OCI-LY7 (cell line): Measurements from ENCODE around the gene CORO2A. TPM values are rescaled to one million over a fixed set of nuclear protein-coding genes. Genes with fewer than 3 reads are reported as not detected.
"Not testable (repeated sequence)": the region's sequence is repeated elsewhere in the genome, so short reads cannot be mapped to it uniquely, and the experiment has no call there.

ENCODE experiments used
- BruUV-seq: library from RNA; stranded (reverse); fragments of 400-500 nt; replicated peaks from 2 replicates; lab custom pipeline; 2021; lab: Mats Ljungman, UMichigan
- CTCF ChIA-PET: fragments of 300-600 bp; sonication (Branson Sonifier 250); formaldehyde crosslinking; loops from one replicate; lab custom pipeline; 2022; ENCODE audit warnings: antibody characterized with exemption; ENCODE audit not compliant: unreplicated experiment; lab: Charles Lee
- POLR2A ChIA-PET: fragments of 300-600 bp; sonication (Branson Sonifier 250); formaldehyde crosslinking; loops from one replicate; lab custom pipeline; 2022; ENCODE audit warnings: antibody characterized with exemption; lab: Charles Lee
- DNase-seq: peaks from one replicate; pipeline ENCODE4 v3.0.0-alpha.2; 2015; ENCODE audit warnings: low spot score
- H2AFZ ChIP-seq: fragments of 200-600 bp; sonication (generic), shearing (Covaris generic); 2 replicates; pipeline ENCODE4 v1.6.1; 2014; ENCODE audit warnings: mild to moderate bottlenecking, antibody characterized with exemption, low read length, moderate library complexity
- H3K27ac ChIP-seq: fragments of 200-600 bp; sonication (generic); 2 replicates; pipeline ENCODE4 v1.5.1; 2014; ENCODE audit warnings: mixed run types, low read depth, mild to moderate bottlenecking, moderate library complexity, low read length, inconsistent platforms; ENCODE audit not compliant: poor library complexity, severe bottlenecking
- H3K36me3 ChIP-seq: fragments of 200-600 bp; sonication (generic); 2 replicates; pipeline ENCODE4 v1.6.1; 2014; ENCODE audit warnings: mild to moderate bottlenecking, antibody characterized with exemption, low read length, moderate library complexity, mixed read lengths; ENCODE audit not compliant: insufficient read depth
- H3K4me1 ChIP-seq: fragments of 200-600 bp; sonication (generic); 2 replicates; pipeline ENCODE4 v1.5.1; 2014; ENCODE audit warnings: mild to moderate bottlenecking, low read length; ENCODE audit not compliant: insufficient read depth, poor library complexity, severe bottlenecking
- H3K4me2 ChIP-seq: fragments of 200-600 bp; sonication (generic); 2 replicates; pipeline ENCODE4 v1.6.1; 2014; ENCODE audit warnings: mild to moderate bottlenecking, low read length
- H3K4me3 ChIP-seq: fragments of 200-600 bp; sonication (generic); 2 replicates; pipeline ENCODE4 v1.5.1; 2014; ENCODE audit warnings: mild to moderate bottlenecking, low read depth, low read length; ENCODE audit not compliant: poor library complexity, severe bottlenecking
- H3K79me2 ChIP-seq: fragments of 200-600 bp; sonication (generic); 2 replicates; pipeline ENCODE4 v1.6.1; 2016; ENCODE audit warnings: low read depth, mild to moderate bottlenecking, low read length, moderate library complexity, mixed read lengths; ENCODE audit not compliant: insufficient read depth
- H3K9me2 ChIP-seq: fragments of 200-600 bp; sonication (generic); 2 replicates; pipeline ENCODE4 v1.6.1; 2016; ENCODE audit warnings: mild to moderate bottlenecking, low read length, mixed read lengths; ENCODE audit not compliant: insufficient read depth
- H3K9me3 ChIP-seq: fragments of 200-600 bp; sonication (generic); 2 replicates; pipeline ENCODE4 v1.6.1; 2014; ENCODE audit warnings: mild to moderate bottlenecking, mixed run types, low read length, mixed read lengths
- H4K20me1 ChIP-seq: fragments of 200-600 bp; sonication (generic); 2 replicates; pipeline ENCODE4 v1.6.1; 2014; ENCODE audit warnings: mild to moderate bottlenecking, antibody characterized with exemption, low read length, moderate library complexity, mixed read lengths; ENCODE audit not compliant: insufficient read depth
- EZH2phosphoT487 ChIP-seq: fragments of 200-600 bp; sonication (generic); IDR thresholded peaks from 2 replicates; pipeline ENCODE4 v1.6.1; 2018; ENCODE audit warnings: low read depth, borderline replicate concordance, mild to moderate bottlenecking, mixed run types, antibody characterized with exemption, low read length, moderate library complexity, mixed read lengths
- intact Hi-C: fragments of 100-400 bp; cut with micrococcal nuclease; formaldehyde crosslinking; loops from one replicate; pipeline ENCODE4 v1.10.0; 2022; ENCODE audit not compliant: unreplicated experiment
- total RNA-seq, 2 experiments: library from RNA; depleted of rRNA in 1 of 2; stranded (reverse); fragments of >200 nt in 1 of 2; shearing (Covaris generic) in 1 of 2; gene quantifications; 2 replicates each; pipeline ENCODE4 v1.2.3, GENCODE V29; 2014 to 2022
- TF ChIP-seq, protein P1 (sequence below): fragments of 200-600 bp; sonication (generic); conservative IDR thresholded peaks from 2 replicates; pipeline ENCODE4 v1.5.1; 2014; ENCODE audit warnings: mild to moderate bottlenecking, antibody characterized with exemption, low read length, moderate library complexity, mixed read lengths

The CORO2A gene
- total RNA-seq, 2 experiments from 2014 or later, result 1.8 to 3.9 TPM

DNA sequence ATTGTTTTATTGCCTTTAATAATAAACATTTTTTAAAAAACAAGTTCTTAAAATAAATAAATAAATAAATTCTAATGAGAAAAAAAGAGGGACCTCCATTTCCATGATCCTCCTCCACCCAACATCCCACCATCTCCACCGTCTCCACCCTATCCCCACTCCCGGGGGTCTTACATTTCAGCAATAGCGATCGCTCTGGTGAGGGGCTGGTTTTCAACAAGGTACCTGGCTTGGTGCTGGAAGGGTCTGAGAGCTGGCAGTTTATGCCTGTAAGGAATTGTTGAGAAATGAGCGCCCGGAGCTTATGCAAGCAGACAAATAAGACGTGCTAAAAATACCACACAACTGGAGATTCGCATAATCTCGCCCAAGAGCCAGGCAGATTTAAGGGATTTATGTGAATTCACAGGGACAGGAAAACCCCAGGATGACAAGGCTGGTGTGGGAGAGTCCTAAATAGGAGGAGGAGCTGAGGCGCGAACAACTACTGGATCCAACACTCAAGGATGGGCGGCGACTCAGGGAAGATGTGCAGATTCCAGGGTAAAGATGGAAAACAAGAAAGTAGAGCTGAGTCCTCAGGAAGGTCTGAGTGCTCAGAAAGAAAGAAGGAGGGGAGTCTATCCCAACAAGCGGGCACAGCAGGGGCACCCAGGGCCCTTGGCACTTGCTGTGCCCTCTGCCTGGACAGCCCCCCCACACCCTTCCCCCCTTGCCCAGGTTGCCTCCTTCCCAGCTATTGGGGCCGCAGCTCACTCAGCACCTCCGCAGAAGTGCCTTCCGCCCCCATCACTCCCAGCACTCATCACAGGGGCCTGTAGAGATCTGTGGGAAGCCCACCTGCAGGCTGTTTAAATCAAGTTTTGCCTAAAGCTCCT lies 100.5 kb downstream of the CORO2A start:
- Histone ChIP-seq H3K27ac (no peak overlapping the region), H3K4me1 (peaks cover under 1% of the 10 kb centered on the region), H3K36me3 (peaks cover 13% of the 10 kb centered on the region; the same call in 1 of the 2 replicates), H3K4me3 (no peak overlapping the region), H3K4me2 (no peak overlapping the region), H3K79me2 (no peaks in the 10 kb centered on the region), H3K9me2 (no peaks in the 10 kb centered on the region), H2AFZ (no peak overlapping the region), H3K9me3 (no peaks in the 10 kb centered on the region), H4K20me1 (no peaks in the 10 kb centered on the region)
- no TSS peak for BruUV-seq
- TF ChIP-seq, protein P1, sequence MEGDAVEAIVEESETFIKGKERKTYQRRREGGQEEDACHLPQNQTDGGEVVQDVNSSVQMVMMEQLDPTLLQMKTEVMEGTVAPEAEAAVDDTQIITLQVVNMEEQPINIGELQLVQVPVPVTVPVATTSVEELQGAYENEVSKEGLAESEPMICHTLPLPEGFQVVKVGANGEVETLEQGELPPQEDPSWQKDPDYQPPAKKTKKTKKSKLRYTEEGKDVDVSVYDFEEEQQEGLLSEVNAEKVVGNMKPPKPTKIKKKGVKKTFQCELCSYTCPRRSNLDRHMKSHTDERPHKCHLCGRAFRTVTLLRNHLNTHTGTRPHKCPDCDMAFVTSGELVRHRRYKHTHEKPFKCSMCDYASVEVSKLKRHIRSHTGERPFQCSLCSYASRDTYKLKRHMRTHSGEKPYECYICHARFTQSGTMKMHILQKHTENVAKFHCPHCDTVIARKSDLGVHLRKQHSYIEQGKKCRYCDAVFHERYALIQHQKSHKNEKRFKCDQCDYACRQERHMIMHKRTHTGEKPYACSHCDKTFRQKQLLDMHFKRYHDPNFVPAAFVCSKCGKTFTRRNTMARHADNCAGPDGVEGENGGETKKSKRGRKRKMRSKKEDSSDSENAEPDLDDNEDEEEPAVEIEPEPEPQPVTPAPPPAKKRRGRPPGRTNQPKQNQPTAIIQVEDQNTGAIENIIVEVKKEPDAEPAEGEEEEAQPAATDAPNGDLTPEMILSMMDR, result no peak
- no peak for TF ChIP-seq EZH2phosphoT487
- no peak for DNase-seq
- POLR2A ChIA-PET, result interaction anchor here (0.7 kb wide), 1 partner anchor 165 kb away, joined by 3 read pairs; no protein-coding TSS in a partner anchor
- intact Hi-C loops, result no loop called here
- CTCF ChIA-PET, result no interaction called here

DNA sequence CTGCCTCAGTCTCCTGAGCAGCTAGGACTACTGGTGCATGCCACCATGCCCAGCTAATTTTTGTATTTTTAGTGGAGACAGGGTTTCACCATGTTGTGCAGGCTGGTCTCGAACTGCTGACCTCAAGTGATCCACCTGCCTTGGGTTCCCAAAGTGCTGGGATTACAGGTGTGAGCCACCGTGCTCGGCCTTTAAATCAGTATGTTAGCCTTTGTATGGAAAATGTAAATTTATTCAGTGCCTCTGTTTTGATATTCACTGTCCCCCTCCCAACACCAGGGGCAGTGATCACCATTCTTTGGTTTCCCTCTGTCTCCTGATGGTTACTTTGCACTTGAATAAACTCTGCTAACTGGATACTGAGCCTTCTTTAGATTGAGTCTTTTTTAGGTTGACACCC lies 101.8 kb downstream of the CORO2A start:
- H3K4me2 ChIP-seq, H3K27ac ChIP-seq, DNase-seq, H3K79me2 ChIP-seq, H4K20me1 ChIP-seq, H3K4me3 ChIP-seq, H3K4me1 ChIP-seq, BruUV-seq, H3K9me2 ChIP-seq, H2AFZ ChIP-seq, intact Hi-C loops, H3K9me3 ChIP-seq: not testable (repeated sequence)
- CTCF ChIA-PET, result interaction anchor here (0.6 kb wide), 1 partner anchor 19 kb away, joined by 4 read pairs; no protein-coding TSS in a partner anchor
- POLR2A ChIA-PET, result interaction anchor here (0.6 kb wide), 1 partner anchor 11 kb away, joined by 3 read pairs; no protein-coding TSS in a partner anchor
- TF ChIP-seq, protein P1, result peak; percentile 40; the same call in 1 of the 2 replicates
- H3K36me3 ChIP-seq, result peaks cover 26% of the 10 kb centered on the region; the same call in 1 of the 2 replicates
